Ishikawa (cell line): ENCODE data around the gene TTC39A.

Experiments used
- CEBPB ChIP-seq: IDR thresholded peaks from 2 replicates; pipeline ENCODE4 v1.6.1; 2012
- CREB1 ChIP-seq: IDR thresholded peaks from 2 replicates; pipeline ENCODE4 v1.6.1; 2012; ENCODE audit warnings: low read depth
- EGR1 ChIP-seq: IDR thresholded peaks from 2 replicates; pipeline ENCODE4 v1.6.1; 2012
- EP300 ChIP-seq: IDR thresholded peaks from 2 replicates; pipeline ENCODE4 v1.6.1; 2012; ENCODE audit warnings: borderline replicate concordance
- FOXM1 ChIP-seq: IDR thresholded peaks from 2 replicates; pipeline ENCODE4 v1.6.1; 2012; ENCODE audit warnings: low read depth, borderline replicate concordance
- MAX ChIP-seq: IDR thresholded peaks from 2 replicates; pipeline ENCODE4 v1.6.1; 2012
- NFIC ChIP-seq: IDR thresholded peaks from 2 replicates; pipeline ENCODE4 v1.6.1; 2012
- RAD21 ChIP-seq: IDR thresholded peaks from 2 replicates; pipeline ENCODE4 v1.6.1; 2012; ENCODE audit warnings: low read depth
- REST ChIP-seq: IDR thresholded peaks from 2 replicates; pipeline ENCODE4 v1.6.1; 2012; ENCODE audit warnings: low read depth, mild to moderate bottlenecking
- TAF1 ChIP-seq: IDR thresholded peaks from 2 replicates; pipeline ENCODE4 v1.6.1; 2012; ENCODE audit warnings: low read depth, mild to moderate bottlenecking
- TCF12 ChIP-seq: IDR thresholded peaks from 2 replicates; pipeline ENCODE4 v1.6.1; 2012; ENCODE audit warnings: low read depth
- TEAD4 ChIP-seq: IDR thresholded peaks from 2 replicates; pipeline ENCODE4 v1.6.1; 2012
- USF1 ChIP-seq: IDR thresholded peaks from 2 replicates; pipeline ENCODE4 v1.6.1; 2012
- YY1 ChIP-seq: IDR thresholded peaks from 2 replicates; pipeline ENCODE4 v1.6.1; 2012; ENCODE audit warnings: low read depth
- ZBTB7A ChIP-seq: IDR thresholded peaks from 2 replicates; pipeline ENCODE4 v1.6.1; 2012; ENCODE audit warnings: low read depth

TTC39A gene

GRCh38 chr1:51301152-51301843 lies 29.1 kb downstream of the TTC39A start:
- no peak for TF ChIP-seq CEBPB

- TF ChIP-seq YY1 (no peak), TCF12 (no peak), TEAD4 (no peak), TAF1 (no peak), USF1 (no peak), EGR1 (no peak), ZBTB7A (no peak), MAX (no peak), CREB1 (no peak), EP300 (no peak), REST (no peak), RAD21 (no peak), CEBPB (no peak)
These were observed 30.2 kb downstream of the TTC39A start for GRCh38 chr1:51299981-51300670.

GRCh38 chr1:51299185-51299885 lies 31.0 kb downstream of the TTC39A start:
- TF ChIP-seq ZBTB7A (no peak), FOXM1 (no peak), TEAD4 (no peak), CEBPB (no peak), YY1 (no peak), EP300 (no peak), NFIC (no peak), CREB1 (no peak), TCF12 (no peak), MAX (no peak)

- TF ChIP-seq REST (no peak), FOXM1 (no peak), RAD21 (no peak), USF1 (no peak), ZBTB7A (no peak), MAX (no peak), YY1 (no peak), TCF12 (no peak), NFIC (no peak), TAF1 (no peak), EGR1 (no peak), CREB1 (no peak), EP300 (no peak), CEBPB (no peak), TEAD4 (no peak)
These were observed 32.0 kb downstream of the TTC39A start for GRCh38 chr1:51298322-51298705.
